PFSK-1 (cell line): ENCODE measurements around the gene IGDCC3.

Experiments used
- FOXP2 ChIP-seq: optimal IDR thresholded peaks from 2 replicates; pipeline ENCODE3; 2011; ENCODE audit warnings: borderline replicate concordance, control low read depth, inconsistent platforms; ENCODE audit not compliant: insufficient read depth; ENCODE audit errors: extremely low read length, extremely low read depth
- POLR2AphosphoS5 ChIP-seq: IDR thresholded peaks from 2 replicates; pipeline ENCODE4 v1.6.1; 2012; ENCODE audit warnings: low read depth, mild to moderate bottlenecking, control low read depth, low read length, moderate library complexity
- REST ChIP-seq, 2 experiments: IDR thresholded peaks; 2 replicates each; pipeline versions ENCODE4 v1.6.1 to v1.8.0; 2011 to 2012; ENCODE audit warnings: low read depth in 2 of 2, low read length in 2 of 2, control low read depth in 1 of 2, inconsistent platforms in 1 of 2, mild to moderate bottlenecking in 1 of 2, moderate library complexity in 1 of 2; ENCODE audit not compliant: insufficient read depth in 1 of 2
- SIN3A ChIP-seq: IDR thresholded peaks from 2 replicates; pipeline ENCODE4 v1.6.1; 2012; ENCODE audit warnings: mild to moderate bottlenecking, low read length, moderate library complexity, borderline replicate concordance; ENCODE audit not compliant: insufficient read depth
- TAF1 ChIP-seq: IDR thresholded peaks from 2 replicates; pipeline ENCODE4 v1.6.1; 2012; ENCODE audit warnings: low read length, control low read depth, borderline replicate concordance; ENCODE audit not compliant: insufficient read depth

IGDCC3 gene

DNA sequence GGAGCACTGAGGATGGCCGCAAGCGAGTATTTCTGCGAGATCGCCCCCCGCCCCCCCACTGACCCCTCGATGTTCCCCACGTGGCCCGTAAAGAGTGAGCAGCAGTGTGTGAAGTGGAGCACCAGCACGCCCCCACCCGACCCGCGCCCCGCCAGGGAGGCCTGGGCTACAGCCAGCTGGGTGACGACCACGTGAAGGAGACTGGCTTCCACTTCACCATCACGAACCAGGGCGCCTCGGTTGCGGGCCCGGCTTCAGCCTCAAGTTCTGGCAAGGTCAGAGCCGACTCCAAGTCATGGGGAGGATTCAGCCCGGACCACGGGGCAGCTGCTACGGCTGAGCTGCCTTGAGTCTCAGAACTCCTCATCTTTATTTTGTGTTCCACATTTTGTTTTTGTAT, 75.7 kb downstream of the IGDCC3 start:
- TF ChIP-seq POLR2AphosphoS5, result no peak

GRCh38 chr15:65300924-65301441, 76.8 kb downstream of the IGDCC3 start:
- TF ChIP-seq POLR2AphosphoS5 (no peak), SIN3A (no peak), REST (IDR thresholded peaks at IDR 0.05; ENCODE audit: insufficient read depth in 1 of 2, low read depth in 2 of 2, low read length in 2 of 2) (no peak), TAF1 (no peak), FOXP2 (no peak)

- TF ChIP-seq SIN3A (no peak), FOXP2 (no peak), TAF1 (no peak), REST (IDR thresholded peaks at IDR 0.05; ENCODE audit: insufficient read depth in 1 of 2, low read depth in 2 of 2, low read length in 2 of 2) (no peak), POLR2AphosphoS5 (no peak)
Measured at GRCh38 chr15:65298731-65299130, 79.1 kb downstream of the IGDCC3 start.

DNA sequence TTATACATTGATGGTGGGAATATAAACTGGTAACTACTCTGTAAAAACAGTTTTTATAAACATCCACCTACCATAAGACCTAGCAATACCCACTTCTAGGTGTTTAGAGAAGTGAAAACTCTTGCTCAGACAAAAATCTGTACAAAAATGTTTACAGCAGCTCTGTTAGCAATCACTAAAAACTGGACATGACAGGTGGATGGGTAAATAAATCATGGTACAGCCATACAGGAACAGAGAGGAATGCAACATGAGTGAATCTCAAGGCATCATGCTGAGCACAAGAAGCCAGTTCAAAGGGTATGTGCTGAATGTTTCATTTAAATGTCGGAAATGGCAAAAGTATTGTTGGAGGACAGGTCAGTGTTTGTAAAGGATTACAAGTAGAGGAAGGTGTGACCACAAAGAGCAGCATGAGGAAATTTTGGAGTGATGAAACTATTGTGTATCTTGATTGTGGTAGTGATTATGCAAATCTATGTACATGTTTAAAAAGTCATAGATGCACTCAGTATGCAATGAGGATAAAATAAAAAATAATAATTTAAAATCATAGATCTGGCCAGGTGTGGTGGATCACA, 84.8 kb downstream of the IGDCC3 start:
- TF ChIP-seq SIN3A (no peak), REST (IDR thresholded peaks at IDR 0.05; ENCODE audit: insufficient read depth in 1 of 2, low read depth in 2 of 2, low read length in 2 of 2) (no peak), POLR2AphosphoS5 (no peak), TAF1 (no peak), FOXP2 (no peak)

DNA sequence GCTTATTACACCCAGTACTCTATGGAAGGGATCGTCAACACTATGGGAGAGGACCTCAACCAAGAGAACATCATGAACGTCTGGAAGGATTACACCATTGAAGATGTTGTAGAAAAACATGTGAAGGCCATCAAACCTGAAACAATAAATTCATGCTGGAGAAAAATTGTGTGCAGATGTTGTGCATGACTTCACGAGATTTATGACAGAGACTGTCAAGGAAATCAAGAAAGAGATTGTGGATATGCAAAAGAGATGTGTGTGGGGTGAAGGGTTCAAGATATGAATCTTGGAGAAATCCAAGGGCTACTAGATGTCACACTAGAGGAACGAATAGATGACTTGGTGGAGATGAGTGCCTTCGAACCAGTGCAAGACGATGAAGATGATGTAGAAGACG, 87.6 kb downstream of the IGDCC3 start:
- no peak for TF ChIP-seq SIN3A
- TF ChIP-seq FOXP2, result no peak
- no peak for TF ChIP-seq TAF1
- no peak for TF ChIP-seq POLR2AphosphoS5
- TF ChIP-seq REST (IDR thresholded peaks at IDR 0.05; ENCODE audit: insufficient read depth in 1 of 2, low read depth in 2 of 2, low read length in 2 of 2), result no peak
